ENCODE data around the gene WNT9A.

DNA sequence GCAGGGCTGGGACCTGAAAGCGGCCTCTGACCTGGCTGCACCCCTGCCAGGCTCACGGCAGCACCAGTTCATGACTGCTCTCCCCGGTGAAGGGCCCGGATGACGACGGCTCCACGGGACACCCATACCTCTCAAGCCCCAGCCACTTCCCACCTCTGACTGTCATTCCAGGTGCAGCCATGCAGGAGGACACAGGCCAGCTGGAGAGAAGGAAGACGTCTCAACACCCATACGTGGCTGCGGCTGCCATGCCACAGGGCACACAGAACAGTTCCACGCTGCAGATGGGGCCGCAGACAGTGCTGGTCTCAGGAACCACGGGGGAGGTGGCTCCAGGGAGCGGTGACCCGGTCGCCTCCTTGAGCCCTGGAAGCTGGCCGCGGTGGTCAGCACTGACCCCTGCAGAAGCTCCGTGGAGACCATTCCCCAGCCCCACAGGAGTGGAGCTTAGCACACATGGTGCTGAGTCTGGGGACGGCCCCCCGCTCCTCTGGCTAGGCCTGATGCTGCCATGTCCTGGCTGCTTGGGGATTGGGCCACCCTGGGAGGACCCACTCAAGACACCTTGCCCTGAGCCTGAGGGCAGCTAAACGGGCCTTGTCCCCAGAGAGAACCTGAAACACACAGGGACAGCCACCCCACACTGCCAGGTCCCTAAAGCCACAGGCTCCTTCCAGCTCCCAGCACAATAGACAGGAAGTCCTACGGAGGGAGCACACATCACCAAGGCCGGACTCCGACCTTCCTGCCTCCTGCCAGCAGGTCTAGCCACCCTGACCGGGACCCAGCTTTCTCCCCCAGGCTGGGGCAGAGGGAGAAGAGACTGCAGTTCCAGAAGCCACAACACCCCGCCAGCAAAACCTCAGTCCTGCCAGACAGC lies 8.6 kb downstream of the WNT9A start:
- no peak for TF ChIP-seq POLR2AphosphoS5 (IDR thresholded peaks at IDR 0.05)
- TF ChIP-seq POLR2A (IDR thresholded peaks at IDR 0.05), result no peak
- TF ChIP-seq, protein P1, sequence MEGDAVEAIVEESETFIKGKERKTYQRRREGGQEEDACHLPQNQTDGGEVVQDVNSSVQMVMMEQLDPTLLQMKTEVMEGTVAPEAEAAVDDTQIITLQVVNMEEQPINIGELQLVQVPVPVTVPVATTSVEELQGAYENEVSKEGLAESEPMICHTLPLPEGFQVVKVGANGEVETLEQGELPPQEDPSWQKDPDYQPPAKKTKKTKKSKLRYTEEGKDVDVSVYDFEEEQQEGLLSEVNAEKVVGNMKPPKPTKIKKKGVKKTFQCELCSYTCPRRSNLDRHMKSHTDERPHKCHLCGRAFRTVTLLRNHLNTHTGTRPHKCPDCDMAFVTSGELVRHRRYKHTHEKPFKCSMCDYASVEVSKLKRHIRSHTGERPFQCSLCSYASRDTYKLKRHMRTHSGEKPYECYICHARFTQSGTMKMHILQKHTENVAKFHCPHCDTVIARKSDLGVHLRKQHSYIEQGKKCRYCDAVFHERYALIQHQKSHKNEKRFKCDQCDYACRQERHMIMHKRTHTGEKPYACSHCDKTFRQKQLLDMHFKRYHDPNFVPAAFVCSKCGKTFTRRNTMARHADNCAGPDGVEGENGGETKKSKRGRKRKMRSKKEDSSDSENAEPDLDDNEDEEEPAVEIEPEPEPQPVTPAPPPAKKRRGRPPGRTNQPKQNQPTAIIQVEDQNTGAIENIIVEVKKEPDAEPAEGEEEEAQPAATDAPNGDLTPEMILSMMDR (IDR thresholded peaks at IDR 0.05), result no peak
- no peak for TF ChIP-seq EP300 (IDR thresholded peaks at IDR 0.05)

Data from upper lobe of left lung (tissue), 4 donors.